GM20431 (cell line): ENCODE results near the gene DEGS1.
"Not testable (repeated sequence)": the region's sequence is repeated elsewhere in the genome, so short reads cannot be mapped to it uniquely, and the experiment has no call there.

ENCODE experiments used
- in situ Hi-C: fragments of 300-500 bp; cut with MseI, MboI; formaldehyde crosslinking; loops from one replicate; pipeline ENCODE4 v1.15.0; 2020; ENCODE audit warnings: low sequenced_read_pairs; ENCODE audit not compliant: unreplicated experiment

Gene DEGS1

GRCh38 chr1:224178894-224179293 is 4.1 kb upstream of the DEGS1 start:
- in situ Hi-C loops: no loop called here

- in situ Hi-C loops: no loop called here
These were observed 2.1 kb upstream of the DEGS1 start for GRCh38 chr1:224180783-224181452.

GRCh38 chr1:224181453-224181810 is 1.6 kb upstream of the DEGS1 start:
- in situ Hi-C loops: no loop called here

GRCh38 chr1:224182057-224182865 is 779 bp upstream of the DEGS1 start:
- in situ Hi-C loops: no loop called here

GRCh38 chr1:224183591-224184312 is 712 bp downstream of the DEGS1 start:
- in situ Hi-C loops: no loop called here

GRCh38 chr1:224185208-224185607 is 2.2 kb downstream of the DEGS1 start:
- in situ Hi-C loops: no loop called here

- in situ Hi-C loops: no loop called here
These were observed 5.2 kb downstream of the DEGS1 start for GRCh38 chr1:224188286-224188685.

GRCh38 chr1:224189561-224189960 is 6.5 kb downstream of the DEGS1 start:
- in situ Hi-C loops: no loop called here

GRCh38 chr1:224192082-224192788 is 9.2 kb downstream of the DEGS1 start:
- in situ Hi-C loops: no loop called here

- in situ Hi-C loops: no loop called here
These were observed 10.4 kb downstream of the DEGS1 start for GRCh38 chr1:224193319-224193966.

- in situ Hi-C loops: no loop called here
These were observed 14.0 kb downstream of the DEGS1 start for GRCh38 chr1:224196813-224197600.

- in situ Hi-C loops: no loop called here
These were observed 15.5 kb downstream of the DEGS1 start for GRCh38 chr1:224198572-224198971.

GRCh38 chr1:224199679-224200078 is 16.6 kb downstream of the DEGS1 start:
- in situ Hi-C loops: no loop called here

GRCh38 chr1:224201383-224201782 is 18.3 kb downstream of the DEGS1 start:
- in situ Hi-C loops: no loop called here

GRCh38 chr1:224201853-224202252 is 18.8 kb downstream of the DEGS1 start:
- in situ Hi-C loops: no loop called here

GRCh38 chr1:224203243-224204016 is 20.4 kb downstream of the DEGS1 start:
- in situ Hi-C loops: no loop called here

GRCh38 chr1:224205438-224205840 is 22.4 kb downstream of the DEGS1 start:
- in situ Hi-C loops: no loop called here

- in situ Hi-C loops: not testable (repeated sequence)
These were observed 23.0 kb downstream of the DEGS1 start for GRCh38 chr1:224205931-224206538.
